GM18502 (cell line): ENCODE results near the gene COL1A2.

ENCODE experiments used
- ATAC-seq: cut with Tn5 transposase; IDR thresholded peaks from one replicate; pipeline ENCODE4 v1.9.1; 2021; ENCODE audit warnings: mild to moderate bottlenecking; ENCODE audit not compliant: unreplicated experiment, poor library complexity

COL1A2 gene

DNA sequence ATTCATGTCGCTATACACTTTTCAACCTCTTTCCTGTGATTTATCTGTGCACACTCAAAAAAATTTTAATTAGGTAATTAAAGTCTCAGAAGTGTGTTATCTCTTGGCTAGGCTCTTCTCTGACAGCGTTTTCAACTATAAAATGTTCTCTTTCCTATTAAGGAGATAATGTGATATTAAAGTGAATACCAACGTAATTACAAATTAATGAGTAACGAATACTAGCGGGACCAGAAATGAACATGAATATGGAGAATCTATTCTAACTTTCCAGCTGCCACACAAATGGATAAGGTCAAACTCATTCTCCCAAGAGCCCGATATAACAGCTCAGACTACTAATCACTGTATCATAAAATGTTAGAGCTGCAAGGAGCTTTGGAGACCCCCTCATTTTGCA is 12.0 kb downstream of the COL1A2 start:
- ATAC-seq, result no peak

DNA sequence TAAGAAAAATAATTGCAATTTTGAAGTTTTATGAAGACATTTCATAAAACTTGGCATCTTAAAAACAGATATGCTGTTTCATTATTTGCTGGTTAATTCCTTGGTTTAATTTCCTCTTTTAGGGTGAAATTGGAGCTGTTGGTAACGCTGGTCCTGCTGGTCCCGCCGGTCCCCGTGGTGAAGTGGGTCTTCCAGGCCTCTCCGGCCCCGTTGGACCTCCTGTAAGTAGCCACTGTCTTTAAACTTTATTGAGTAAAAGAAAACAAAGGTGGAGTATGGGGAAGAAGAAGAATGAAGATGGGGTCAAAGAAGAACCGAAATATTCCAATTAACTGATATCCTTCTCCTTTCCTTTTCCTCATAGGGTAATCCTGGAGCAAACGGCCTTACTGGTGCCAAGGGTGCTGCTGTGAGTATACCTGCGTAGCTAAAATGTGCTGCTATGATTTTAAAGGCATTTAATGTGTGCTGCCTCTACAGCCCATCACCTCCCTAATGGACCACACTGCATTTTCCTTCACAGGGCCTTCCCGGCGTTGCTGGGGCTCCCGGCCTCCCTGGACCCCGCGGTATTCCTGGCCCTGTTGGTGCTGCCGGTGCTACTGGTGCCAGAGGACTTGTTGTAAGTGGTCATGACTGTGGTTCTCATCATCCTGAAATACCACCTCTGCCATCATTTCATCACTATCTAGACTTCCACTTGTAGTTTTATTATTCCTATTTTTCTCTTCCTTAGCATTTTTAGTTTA is 14.7 kb downstream of the COL1A2 start:
- no peak for ATAC-seq

DNA sequence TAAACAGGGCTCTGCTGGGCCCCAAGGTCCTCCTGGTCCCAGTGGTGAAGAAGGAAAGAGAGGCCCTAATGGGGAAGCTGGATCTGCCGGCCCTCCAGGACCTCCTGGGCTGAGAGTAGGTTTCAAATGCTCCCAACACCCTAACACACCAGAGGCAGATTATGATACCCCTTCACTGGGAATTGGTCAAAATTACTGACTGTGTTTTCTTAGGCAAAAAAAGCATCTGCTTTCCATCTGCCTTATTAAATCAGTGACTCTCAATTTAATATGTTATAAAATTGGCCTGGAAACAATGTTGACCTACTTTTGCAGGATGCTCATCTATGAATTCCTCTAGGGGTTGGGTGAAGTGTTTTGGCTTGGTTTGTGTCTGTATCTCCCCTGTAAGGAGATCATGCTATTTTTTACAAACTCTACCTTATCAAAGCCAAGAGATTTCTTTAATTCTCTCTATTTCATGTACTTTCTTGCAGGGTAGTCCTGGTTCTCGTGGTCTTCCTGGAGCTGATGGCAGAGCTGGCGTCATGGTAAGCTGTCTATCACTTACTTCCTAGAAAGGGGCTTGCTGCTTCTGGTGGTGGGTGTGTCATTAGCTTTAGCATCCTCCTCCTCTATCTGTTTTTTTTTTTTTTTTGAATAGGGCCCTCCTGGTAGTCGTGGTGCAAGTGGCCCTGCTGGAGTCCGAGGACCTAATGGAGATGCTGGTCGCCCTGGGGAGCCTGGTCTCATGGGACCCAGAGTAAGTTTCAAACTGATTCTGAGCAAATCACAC is 15.9 kb downstream of the COL1A2 start:
- no peak for ATAC-seq

DNA sequence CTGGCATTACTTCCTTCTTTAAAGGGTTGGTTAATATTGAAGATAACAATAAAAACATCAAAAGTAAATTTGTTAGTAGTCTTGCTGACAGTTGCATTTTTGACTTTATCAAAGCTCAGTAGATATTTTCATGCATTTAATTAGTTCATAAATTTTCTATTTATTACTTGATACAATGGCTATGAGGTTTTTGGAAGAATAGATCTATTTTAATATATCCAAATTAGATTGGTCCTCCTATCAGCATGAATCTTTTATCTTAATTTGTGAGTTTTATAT is 16.4 kb downstream of the COL1A2 start:
- ATAC-seq, result no peak

DNA sequence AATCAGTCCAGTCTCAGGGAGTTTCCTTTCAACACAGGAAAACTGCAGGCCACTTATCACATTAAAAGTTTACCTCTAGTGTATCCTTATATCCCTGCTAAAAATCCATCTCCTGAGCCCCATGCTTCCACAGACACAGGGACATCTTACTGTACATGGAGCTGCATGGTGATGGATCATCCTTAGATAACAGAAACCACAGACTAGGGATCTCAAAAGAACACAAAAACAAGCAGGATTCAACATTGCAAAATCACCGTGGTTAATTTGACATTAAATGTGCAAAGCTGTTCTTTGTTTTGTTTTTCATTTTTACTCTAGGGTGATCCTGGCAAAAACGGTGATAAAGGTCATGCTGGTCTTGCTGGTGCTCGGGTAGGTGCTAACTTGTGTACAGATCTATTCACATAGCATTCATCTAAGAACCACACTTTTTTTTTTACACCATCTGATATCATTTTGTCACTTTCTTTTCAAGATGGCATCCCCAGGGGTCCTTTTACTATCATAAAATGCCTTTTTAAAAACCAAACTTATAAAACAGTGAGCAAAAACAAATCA is 18.1 kb downstream of the COL1A2 start:
- no peak for ATAC-seq

DNA sequence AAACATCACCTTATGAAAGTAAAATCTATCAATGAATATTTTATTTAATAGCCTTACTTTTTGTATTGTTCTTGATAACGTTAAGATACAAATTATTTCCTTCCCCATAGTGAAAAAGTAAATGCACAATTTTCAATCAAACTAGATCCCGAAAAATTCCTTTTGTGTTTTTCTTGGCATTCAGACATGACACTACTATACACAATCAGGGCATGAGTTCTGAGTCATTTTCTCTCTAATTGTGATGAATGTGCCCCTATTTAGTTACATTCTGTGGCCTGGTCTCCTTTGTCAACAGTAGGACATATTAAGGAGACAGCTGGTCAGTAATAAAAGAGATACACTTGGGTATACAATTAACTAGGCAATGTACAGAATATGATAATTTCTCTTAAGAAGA is 19.8 kb downstream of the COL1A2 start:
- no peak for ATAC-seq

DNA sequence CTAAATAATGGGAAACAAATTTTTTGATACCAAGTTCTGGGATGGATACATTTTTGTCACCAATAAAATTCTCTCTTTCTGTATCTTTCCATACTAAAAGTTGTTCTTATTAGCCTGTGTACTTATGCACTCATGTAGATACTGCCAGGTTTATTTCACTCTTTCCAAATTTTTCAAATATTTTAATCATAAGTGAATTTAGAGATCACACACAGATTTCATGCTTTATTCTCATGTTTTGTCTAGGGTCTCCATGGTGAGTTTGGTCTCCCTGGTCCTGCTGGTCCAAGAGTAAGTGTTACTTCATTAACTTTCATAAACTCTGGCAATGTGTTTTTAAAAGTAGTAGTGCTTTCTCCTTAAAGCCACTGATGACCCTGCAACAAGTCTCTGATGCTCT is 20.3 kb downstream of the COL1A2 start:
- ATAC-seq, result no peak

DNA sequence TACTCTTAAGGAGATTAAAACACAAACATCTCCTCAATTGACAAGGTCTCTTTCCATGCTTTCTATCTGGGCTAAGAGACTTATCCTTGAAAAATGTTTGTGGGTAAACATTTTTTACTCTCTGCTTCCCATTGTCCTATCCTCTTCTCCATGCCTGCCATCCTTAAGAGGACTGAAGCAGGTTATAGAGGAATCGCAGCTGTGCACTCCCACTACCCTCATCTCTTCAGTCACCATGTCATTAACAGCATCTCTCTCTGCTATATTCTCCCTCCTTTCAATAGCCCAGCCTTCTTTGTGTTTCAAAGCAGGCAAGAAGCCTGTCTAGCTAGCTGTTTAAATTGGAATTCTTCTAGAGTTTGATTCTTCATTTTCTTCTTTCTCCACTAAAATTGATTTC is 22.6 kb downstream of the COL1A2 start:
- ATAC-seq, result no peak

DNA sequence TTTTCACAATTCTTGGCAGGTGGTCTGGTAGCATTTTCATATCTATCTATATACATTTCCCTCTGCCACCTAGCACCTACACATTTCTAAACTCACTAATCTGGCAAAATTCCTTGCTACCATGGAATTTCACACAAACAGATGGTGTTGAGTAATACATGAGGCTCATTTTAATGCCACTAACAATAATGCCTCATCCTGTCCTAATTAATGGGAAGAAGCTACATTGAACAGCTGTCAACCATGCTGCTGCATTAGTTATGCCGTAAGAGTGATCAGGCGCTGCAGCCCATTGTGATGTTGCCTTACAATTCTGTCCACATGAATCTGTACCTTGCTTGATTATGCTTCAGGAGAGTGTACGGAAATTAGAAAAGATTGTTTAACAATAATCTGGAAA is 23.2 kb downstream of the COL1A2 start:
- ATAC-seq, result no peak

DNA sequence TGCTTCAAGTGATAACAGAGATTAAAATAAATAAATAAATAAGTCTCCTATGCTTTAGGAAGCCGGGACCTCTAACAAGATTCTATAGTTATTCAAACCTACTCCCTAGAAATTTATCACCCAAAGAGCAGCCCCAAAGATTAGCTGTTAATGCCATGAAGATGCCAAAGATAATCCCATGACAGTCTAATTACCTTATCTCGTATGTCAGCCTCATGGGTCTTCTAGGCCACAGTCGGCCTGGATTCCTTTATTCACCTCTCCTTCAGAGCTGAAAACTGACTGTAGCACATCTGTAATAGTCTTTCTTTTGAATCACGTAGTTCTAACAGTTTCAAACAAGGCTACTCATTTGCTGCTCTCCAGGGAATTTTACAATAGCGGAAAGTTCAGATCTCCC is 24.2 kb downstream of the COL1A2 start:
- ATAC-seq, result no peak

DNA sequence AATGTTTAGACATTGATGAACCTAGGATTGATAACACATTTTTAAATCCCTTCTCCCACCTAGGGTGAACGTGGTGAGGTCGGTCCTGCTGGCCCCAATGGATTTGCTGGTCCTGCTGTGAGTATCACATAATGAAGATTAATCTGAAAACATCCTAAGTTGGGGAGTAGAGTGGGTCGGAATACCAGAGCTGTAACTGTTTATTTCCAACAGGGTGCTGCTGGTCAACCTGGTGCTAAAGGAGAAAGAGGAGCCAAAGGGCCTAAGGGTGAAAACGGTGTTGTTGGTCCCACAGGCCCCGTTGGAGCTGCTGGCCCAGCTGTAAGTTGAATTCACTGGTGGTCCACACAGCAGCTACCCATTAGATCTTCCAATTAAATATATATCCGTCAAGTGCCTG is 25.6 kb downstream of the COL1A2 start:
- no peak for ATAC-seq

DNA sequence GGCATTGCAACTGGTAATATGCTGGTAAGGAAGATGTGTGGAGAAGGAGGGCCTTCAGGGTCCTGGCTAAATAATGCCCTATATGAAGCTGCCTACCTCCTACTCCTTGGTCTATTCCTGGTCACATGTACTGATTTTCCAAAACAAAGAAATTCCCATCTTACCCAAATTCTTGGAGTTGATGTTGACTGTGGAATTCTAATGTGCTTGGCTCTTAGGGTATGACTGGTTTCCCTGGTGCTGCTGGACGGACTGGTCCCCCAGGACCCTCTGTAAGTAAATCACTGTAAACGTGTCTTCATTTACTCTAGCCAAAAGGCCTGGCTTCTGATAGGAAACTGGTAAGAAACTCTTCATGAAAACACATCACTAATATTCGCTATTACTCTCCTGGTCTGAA is 27.0 kb downstream of the COL1A2 start:
- ATAC-seq, result no peak

DNA sequence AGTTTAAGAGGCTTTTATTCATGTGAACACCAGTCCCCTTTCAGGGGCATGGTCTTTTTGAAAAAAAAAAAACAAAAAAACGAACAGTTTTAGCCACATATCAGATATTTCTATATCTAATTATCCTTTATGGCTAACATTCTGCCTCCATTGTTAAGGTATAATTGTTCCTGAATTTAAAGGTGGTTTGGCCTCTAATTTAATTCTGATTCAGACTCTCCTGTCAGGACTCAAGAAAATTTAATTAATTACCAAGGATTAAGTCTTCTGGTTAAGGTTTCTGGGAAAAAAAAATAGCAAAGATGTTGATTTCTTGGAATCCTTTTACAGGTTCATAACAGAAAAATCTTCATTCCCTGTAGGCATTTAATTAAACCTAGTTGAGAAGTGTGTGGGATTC is 27.4 kb downstream of the COL1A2 start:
- no peak for ATAC-seq

DNA sequence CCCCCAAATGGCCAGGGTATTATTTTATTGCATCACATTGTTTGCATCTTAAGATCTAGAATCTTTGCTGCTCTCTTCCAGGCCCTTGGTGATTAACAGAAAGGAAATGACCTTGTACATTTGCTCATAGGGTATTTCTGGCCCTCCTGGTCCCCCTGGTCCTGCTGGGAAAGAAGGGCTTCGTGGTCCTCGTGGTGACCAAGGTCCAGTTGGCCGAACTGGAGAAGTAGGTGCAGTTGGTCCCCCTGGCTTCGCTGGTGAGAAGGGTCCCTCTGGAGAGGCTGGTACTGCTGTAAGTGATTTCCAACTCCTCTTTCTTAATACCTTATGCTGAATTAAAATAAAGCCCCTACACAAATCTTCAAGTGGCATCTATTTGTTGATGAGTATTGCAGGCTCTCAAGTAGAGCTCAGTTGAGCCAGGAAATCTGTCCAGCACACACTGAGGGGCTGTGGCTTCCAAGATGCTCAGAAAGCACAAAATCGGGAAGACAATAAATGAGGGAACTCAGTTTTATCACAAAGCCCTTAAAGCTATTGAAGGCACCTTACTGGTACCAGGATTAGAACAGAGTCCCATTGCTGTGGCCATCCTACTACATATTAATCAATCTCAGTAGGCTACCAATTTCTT is 28.2 kb downstream of the COL1A2 start:
- no peak for ATAC-seq

DNA sequence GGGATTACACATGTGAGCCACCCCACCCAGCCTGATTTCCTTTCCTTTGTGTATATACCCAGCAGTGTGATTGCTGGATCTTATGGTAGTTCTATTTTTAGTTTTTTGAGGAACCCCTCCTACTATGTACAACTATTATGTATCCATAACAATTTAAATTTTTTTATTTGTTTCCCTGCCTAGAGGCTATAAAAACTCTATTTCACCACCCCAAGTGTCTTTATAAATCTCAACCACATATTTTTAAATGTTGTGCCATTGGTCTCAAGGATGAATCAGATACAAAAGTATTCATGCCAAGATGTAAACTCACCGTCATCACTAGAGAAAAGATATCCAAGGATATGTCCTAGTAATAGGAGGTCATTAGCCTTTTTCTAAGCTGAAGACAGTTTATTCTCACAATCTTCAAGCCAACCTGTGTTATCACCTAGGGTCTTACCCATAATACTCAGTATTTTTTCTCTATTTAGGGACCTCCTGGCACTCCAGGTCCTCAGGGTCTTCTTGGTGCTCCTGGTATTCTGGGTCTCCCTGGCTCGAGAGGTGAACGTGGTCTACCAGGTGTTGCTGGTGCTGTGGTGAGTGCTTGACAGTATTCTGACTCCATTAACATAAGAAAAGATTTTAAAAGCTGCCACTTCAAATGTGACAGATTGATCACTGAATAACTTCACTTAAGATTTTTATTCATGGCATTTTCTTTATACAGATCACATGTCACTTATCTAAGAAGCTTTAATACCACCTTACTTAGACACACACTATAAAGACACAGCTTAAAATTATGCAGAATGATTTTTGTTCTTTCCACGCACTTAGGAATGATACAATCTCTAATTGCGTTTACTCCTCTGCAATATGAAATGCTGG is 29.4 kb downstream of the COL1A2 start:
- ATAC-seq, result no peak

DNA sequence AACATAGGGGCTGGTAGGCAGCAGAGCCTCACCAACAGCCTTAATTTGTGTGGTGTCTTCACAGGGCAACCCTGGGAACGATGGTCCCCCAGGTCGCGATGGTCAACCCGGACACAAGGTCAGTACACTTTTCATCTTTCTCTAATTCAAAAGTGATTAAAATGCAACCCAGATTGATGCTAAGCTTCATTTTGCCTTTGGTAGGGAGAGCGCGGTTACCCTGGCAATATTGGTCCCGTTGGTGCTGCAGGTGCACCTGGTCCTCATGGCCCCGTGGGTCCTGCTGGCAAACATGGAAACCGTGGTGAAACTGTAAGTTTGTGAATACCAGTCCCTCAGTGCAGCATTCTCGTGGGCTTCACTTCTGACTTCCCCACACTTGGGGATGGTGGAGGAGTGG is 30.9 kb downstream of the COL1A2 start:
- no peak for ATAC-seq

DNA sequence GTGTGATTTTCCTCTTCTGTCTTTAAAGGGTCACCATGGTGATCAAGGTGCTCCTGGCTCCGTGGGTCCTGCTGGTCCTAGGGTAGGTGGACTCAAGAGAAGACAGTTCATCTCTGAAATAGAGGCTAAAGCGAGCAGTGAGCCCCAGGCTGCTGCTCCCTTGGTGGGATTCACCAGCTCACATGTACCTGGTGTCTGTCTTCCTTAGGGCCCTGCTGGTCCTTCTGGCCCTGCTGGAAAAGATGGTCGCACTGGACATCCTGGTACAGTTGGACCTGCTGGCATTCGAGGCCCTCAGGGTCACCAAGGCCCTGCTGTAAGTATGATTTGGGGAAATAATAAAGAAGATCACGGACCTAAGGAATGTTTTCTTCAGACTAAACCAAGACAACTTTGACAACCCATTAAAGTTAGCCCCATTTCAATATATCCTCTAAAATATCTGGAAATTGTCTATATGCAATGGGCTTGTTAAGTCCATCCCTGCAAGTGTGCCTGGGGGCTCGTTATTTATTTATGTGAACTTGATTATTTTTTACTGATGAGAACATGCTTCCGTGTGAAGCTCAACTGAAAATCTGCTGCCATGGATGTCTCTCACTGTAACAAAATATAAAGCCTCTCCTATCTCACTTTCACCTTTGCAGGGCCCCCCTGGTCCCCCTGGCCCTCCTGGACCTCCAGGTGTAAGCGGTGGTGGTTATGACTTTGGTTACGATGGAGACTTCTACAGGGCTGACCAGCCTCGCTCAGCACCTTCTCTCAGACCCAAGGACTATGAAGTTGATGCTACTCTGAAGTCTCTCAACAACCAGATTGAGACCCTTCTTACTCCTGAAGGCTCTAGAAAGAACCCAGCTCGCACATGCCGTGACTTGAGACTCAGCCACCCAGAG is 32.5 kb downstream of the COL1A2 start:
- ATAC-seq, result no peak

DNA sequence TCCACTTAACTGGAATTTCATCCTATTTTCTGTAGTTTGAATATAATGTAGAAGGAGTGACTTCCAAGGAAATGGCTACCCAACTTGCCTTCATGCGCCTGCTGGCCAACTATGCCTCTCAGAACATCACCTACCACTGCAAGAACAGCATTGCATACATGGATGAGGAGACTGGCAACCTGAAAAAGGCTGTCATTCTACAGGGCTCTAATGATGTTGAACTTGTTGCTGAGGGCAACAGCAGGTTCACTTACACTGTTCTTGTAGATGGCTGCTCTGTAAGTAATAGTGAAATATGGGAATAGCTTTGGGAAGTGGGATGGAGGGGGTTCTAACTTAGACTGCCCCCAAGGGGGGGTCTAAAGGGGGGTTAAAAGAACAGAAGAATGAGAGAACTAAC is 34.5 kb downstream of the COL1A2 start:
- no peak for ATAC-seq

DNA sequence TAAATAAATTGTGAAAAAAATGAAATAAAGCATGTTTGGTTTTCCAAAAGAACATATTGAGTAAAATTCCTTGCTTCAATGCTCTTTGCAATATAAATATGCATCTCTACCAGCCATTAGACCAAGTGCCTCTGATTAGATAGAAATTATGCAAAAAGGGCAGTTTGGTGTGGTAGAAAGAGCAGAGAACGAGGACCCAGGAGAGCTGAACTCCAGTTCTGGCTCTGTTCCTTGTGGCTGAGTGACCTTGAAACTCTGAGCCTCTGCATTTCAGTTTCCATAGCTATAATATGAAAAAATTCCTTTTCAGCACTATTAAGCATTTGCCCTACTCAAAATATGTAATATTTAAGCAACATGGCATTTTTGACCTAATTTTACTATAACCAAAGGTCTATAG is 36.5 kb downstream of the COL1A2 start:
- no peak for ATAC-seq
